ENCODE results near the gene TBATA. TPM values are rescaled to one million over a fixed set of nuclear protein-coding genes. Genes with fewer than 3 reads are reported as not detected.

Gene TBATA
- total RNA-seq: not detected in 2 replicates

GRCh38 chr10:70785190-70785589 is at the start of gene TBATA:
Gene TBATA (minus strand): TSS chr10:70785377. CDS start chr10:70783379, 1,998 bp downstream.

GRCh38 chr10:70815504-70816219 is 30.5 kb upstream of the TBATA start, which contains the start of gene SGPL1:
Gene SGPL1 (plus strand): TSS chr10:70815948. CDS start chr10:70816854, 906 bp downstream.

Small RNAs within 50 kb of the gene (small RNA-seq; reads per million reads assigned to genes)
- not detected for gene RPS26P40 (ENCODE audit: low replicate concordance)

Other genes with a start within 250 kb of the TBATA start
- not detected in 2 replicates for gene PRF1, start 182.6 kb downstream of the TBATA start, total RNA-seq
- gene ADAMTS14, start 112.9 kb downstream of the TBATA start, total RNA-seq: 2.2 and 12.5 TPM in 2 replicates
- 43.8 and 56.0 TPM in 2 replicates for gene SGPL1, start 30.6 kb upstream of the TBATA start, total RNA-seq
- gene PCBD1, start 103.2 kb upstream of the TBATA start, total RNA-seq: 24.8 and 30.2 TPM in 2 replicates